ENCODE measurements around the gene PAPOLB. TPM values are rescaled to one million over a fixed set of nuclear protein-coding genes. Genes with fewer than 3 reads are reported as not detected.

The PAPOLB gene
- total RNA-seq, 2 donors from 2014 or later, result 0.68 to 1.1 TPM

DNA sequence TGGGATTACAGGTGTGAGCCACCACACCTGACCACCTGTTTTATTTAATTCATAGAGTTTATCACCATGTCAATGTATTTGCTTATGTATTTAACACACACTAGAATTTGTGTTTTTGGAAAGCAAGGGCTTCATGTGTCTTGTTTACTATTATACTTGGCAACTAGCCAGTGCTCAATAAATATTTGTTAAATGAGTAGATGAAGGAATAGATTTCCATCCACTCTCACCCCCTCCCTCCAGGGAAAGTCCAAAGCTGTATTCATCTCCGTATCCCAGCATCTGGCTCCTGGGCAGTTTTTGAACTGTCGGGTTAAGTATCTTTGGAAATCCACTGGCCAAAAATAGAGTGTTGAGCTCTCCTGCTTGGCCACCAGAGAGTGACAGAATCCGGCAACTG, 26.3 kb upstream of the PAPOLB start:
- no peak for TF ChIP-seq CTCF (IDR thresholded peaks at IDR 0.05)
- no peak overlapping the region for H3K4me3 ChIP-seq
- DNase-seq (ENCODE audit: low spot score) (no peak), ATAC-seq (ENCODE audit: insufficient number of reproducible peaks, low FRiP score, low read depth) (no peak)
- H3K36me3 ChIP-seq, result no peaks in the 10 kb centered on the region
- no peaks in the 10 kb centered on the region for H3K9me3 ChIP-seq
- no peaks in the 10 kb centered on the region for H3K27me3 ChIP-seq (replicated peaks; ENCODE audit: insufficient read depth)
- no peak overlapping the region for H3K27ac ChIP-seq
- H3K4me1 ChIP-seq (ENCODE audit: control insufficient read depth in 1 of 2, low read depth in 2 of 2), result no peaks in the 10 kb centered on the region

GRCh38 chr7:4886671-4887070, 24.8 kb upstream of the PAPOLB start:
- no peak overlapping the region for H3K4me3 ChIP-seq
- no peaks in the 10 kb centered on the region for H3K27me3 ChIP-seq (replicated peaks; ENCODE audit: insufficient read depth)
- no peaks in the 10 kb centered on the region for H3K36me3 ChIP-seq
- no peak overlapping the region for H3K27ac ChIP-seq
- H3K9me3 ChIP-seq, result no peaks in the 10 kb centered on the region
- ATAC-seq (ENCODE audit: insufficient number of reproducible peaks, low FRiP score, low read depth) (no peak), DNase-seq (ENCODE audit: low spot score) (no peak)
- TF ChIP-seq CTCF (IDR thresholded peaks at IDR 0.05), result no peak
- no peaks in the 10 kb centered on the region for H3K4me1 ChIP-seq (ENCODE audit: control insufficient read depth in 1 of 2, low read depth in 2 of 2)

DNA sequence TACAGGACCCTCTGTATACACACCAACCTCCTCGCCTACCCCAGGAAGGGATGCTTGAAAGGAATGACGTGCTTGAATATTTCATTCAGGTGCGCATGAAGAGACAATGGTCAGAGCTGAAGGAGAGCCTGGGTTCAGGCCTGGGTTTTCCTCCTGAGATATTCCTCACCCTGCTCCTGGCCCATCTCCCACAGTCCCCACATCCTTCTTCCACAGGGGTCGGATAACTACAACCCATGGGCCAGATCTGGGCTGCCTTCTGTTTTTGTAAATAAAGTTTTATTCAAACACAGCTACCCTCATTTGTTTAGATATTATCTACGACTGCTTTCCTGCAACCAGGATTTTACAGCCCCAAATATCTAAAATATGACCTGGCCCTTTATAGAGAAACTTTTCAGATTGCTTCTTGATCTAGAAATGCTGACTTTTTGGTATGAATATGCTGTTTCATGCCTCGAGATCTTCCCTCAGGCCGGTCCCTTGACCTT, 23.5 kb upstream of the PAPOLB start:
- no peak for ATAC-seq (ENCODE audit: insufficient number of reproducible peaks, low FRiP score, low read depth)
- DNase-seq (ENCODE audit: low spot score), result no peak
- no peak for TF ChIP-seq CTCF (IDR thresholded peaks at IDR 0.05)

GRCh38 chr7:4884164-4884563, 22.3 kb upstream of the PAPOLB start:
- no peak for TF ChIP-seq CTCF (IDR thresholded peaks at IDR 0.05)
- DNase-seq (ENCODE audit: low spot score), result no peak
- Histone ChIP-seq H3K4me1 (ENCODE audit: control insufficient read depth in 1 of 2, low read depth in 2 of 2) (no peaks in the 10 kb centered on the region), H3K27ac (no peak overlapping the region), H3K4me3 (no peak overlapping the region), H3K9me3 (no peaks in the 10 kb centered on the region), H3K27me3 (replicated peaks; ENCODE audit: insufficient read depth) (no peaks in the 10 kb centered on the region), H3K36me3 (no peaks in the 10 kb centered on the region)
- no peak for ATAC-seq (ENCODE audit: insufficient number of reproducible peaks, low FRiP score, low read depth)

More for the DNA sequence above, 23.5 kb upstream of the PAPOLB start:
- Histone ChIP-seq H3K4me1 (ENCODE audit: control insufficient read depth in 1 of 2, low read depth in 2 of 2) (no peaks in the 10 kb centered on the region), H3K27me3 (replicated peaks; ENCODE audit: insufficient read depth) (no peaks in the 10 kb centered on the region), H3K27ac (no peak overlapping the region), H3K9me3 (no peaks in the 10 kb centered on the region), H3K4me3 (no peak overlapping the region), H3K36me3 (no peaks in the 10 kb centered on the region)

DNA sequence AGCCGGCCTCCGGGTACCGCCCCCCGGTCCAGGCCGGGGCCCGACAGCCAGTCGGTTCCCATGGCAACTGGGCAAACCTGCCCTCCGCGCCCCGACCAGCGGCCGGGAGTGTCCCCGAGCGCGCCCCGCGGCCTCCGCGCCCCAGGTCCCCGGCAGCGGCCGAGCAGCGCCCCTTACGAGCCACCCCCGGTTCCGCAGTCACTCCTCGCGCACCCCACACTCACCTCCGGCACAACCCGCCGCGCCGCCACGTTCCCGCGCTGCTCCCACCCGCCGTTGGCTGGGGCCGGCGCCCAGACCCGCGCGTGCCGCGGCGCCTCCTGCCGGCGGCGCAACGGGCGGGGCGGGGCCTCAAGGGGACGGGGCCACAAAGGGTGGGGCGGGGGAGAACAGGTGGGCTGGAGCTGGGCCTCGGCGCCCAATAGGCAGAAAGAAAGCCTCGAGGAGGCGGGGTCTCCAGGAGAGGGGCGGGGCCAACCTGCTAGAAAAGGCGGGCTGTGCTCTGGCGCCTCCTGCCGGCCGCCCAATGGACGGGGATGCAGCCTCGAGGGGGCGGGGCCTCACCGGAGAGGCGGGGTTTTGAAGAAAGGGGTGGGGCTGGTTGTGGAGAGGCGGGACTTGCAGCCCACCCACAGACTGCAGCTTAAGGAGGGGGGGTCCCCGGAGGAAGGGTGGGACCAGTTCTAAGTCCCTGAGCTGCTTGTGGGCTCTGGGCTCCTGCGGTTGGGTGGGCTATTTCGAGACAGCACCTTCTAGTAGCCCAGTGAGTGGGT, 21.7 kb upstream of the PAPOLB start, which contains the start of gene RADIL:
Gene RADIL, minus strand, starts transcription at position 345 of the 773 bp plus-strand sequence. CDS start 5,577 bp downstream, outside the sequence.
- ATAC-seq (ENCODE audit: insufficient number of reproducible peaks, low FRiP score, low read depth), result peak; percentile 79
- DNase-seq (ENCODE audit: low spot score), result peak; percentile 77
- TF ChIP-seq CTCF (IDR thresholded peaks at IDR 0.05), result peak; percentile 80
- H3K27me3 ChIP-seq (replicated peaks; ENCODE audit: insufficient read depth), result no peaks in the 10 kb centered on the region
- H3K4me1 ChIP-seq (ENCODE audit: control insufficient read depth in 1 of 2, low read depth in 2 of 2), result no peaks in the 10 kb centered on the region
- H3K9me3 ChIP-seq, result no peaks in the 10 kb centered on the region
- peak within 1 kb of the TSS; percentile 68 to 76 for H3K27ac ChIP-seq
- peak within 1 kb of the TSS; percentile 83 for H3K4me3 ChIP-seq
- no peaks in the 10 kb centered on the region for H3K36me3 ChIP-seq

Data from thoracic aorta (tissue), 2 donors.